ENCODE data around the gene MYOCOS.
"Not testable (repeated sequence)": the region's sequence is repeated elsewhere in the genome, so short reads cannot be mapped to it uniquely, and the experiment has no call there.

GRCh38 chr1:171656206-171656605 is 34.2 kb downstream of the MYOCOS start:
- not testable (repeated sequence) for TF ChIP-seq CTCF (conservative IDR thresholded peaks at IDR 0.05); EZH2 (IDR thresholded peaks at IDR 0.05; ENCODE audit: low read depth)

All from PC-9 (cell line).